HPDE6-E6E7 (cell line): ENCODE measurements around the gene FMN2.

Experiments used
- DNase-seq: peaks from one replicate; pipeline ENCODE4 v3.0.0; 2011; ENCODE audit warnings: missing footprints; ENCODE audit errors: extremely low spot score

Gene FMN2

DNA sequence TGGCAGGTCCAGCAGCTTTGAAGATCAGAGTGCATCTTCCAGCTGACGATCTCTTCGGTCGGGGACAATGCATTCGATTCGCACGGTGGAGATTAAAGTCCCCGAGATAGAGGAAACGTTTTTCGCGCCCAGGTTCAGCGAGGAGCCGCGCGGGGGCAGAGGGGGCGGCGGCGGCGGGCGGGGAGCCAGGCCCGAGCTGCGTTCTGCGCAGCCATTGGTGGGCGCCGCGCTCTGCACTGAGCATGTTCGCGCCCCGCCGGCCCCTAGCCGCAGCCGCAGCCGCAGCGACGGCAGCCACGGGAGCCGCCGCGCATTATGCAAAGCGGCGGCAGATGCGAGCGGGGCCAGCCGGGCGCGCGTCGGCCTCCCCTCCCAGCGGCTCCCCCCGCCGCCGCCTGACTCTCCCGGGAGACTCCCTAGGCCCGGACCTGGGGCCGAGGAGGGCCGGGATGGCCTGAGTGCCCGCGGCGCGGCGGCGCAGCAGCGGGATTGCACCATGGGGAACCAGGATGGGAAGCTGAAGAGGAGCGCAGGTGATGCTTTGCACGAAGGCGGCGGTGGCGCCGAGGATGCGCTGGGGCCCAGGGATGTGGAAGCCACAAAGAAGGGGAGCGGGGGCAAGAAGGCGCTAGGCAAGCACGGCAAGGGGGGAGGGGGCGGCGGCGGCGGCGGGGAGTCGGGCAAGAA is at the start of gene FMN2:
Gene FMN2, plus strand, starts transcription at position 270 of the 687 bp plus-strand sequence. Its CDS starts 227 bp downstream, at position 497.
- DNase-seq, result no peak

DNA sequence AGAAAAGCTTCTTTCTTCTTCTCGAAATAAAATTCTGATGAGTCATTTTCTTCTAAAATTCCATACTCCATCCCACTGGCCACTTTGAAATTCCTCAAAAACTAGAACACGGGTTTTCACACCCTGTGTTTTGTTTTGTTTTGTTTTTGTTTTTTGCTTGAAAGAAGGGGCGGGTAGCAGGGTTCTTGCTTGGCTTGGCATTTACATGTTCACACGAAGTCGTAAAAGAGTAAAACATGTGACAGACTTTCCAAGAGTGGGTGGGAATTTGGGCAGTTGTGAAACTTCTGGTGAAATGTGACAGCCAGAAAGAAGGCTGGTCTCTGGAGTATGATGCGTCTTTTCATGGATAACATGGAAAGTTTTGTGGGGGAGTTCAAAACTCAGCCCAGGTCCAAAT is 47.1 kb upstream of the FMN2 start:
- DNase-seq, result no peak

DNA sequence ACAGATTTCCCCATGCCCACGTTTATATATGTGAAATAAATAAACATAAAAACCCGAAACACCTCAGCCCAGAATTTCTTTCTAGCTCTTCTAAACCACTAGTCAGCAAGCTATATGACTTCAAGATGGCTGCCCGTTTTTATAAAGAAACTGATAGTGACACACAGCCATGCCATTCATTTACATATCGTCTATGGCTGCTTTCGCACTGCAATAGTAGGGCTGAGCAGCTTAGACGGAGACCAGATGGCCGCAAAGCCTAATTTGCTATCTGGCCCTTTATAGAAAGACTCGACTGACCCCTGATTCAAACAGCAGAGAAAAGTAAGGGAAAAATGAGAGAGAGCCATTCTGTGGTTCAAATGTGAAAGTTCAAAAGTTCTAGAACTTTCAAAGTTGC is 45.7 kb upstream of the FMN2 start:
- DNase-seq, result no peak

DNA sequence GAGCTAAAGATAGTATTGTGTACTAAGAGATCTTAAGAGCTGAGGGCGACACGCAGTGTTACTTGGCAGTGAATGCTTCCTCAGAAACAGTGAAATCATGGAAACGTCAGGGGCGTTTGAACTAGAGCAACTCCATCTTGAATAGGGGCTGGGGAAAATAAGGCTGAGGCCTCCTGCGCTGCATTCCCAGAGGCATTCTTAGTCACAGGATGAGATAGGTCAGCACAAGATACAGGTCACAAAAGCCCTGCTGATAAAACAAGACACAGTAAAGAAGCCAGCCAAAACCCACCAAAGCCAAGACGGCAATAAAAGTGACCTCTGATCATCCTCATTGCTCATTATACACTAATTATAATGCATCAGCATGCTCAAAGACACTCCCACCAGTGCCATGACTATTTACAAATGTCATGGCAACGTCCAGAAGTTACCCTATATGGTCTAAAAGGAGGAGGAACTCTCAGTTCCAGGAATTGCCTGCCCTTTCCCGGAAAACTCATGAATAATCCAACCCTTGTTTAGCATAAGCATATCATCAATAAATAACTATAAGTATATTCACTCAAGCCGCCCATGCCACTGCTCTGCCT is 37.5 kb upstream of the FMN2 start:
- DNase-seq, result no peak

DNA sequence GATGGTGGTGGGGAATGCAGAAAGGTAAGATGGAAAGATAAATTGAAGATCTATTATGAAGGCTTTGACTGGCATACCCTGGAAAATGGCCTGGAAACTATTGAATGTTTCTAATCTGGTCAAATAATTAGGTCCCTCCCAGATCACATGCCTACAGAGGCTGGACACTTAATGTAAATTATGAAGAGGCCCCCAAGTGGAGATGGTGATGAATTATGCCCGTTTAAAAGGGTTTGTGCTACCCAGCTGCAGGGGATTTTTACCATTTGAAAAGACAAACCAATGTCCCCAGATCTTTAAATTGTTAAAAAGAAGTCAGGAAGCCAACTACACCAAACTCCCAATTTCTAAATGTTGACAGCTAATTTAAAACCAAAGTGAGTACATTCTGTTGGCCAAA is 35.7 kb upstream of the FMN2 start:
- DNase-seq, result no peak

DNA sequence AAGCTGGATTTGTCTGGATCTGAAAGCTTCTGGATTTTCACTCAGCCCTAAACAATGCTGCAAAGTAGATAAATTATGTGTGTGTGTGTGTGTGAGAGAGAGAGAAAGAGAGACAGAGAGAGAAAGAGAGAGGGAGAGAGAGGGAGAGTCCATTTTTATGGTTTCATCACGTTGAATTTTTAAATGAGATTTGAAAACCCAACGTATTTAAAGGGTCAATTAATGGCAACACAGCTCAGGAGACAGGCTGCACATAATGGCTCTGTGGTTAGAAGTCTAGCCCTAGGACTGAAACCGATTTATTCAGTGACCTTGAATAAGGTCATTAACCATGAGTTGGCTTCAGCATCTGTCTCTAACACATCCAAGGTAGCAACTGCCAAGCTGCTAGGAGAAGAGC is 35.3 kb upstream of the FMN2 start:
- DNase-seq, result no peak

DNA sequence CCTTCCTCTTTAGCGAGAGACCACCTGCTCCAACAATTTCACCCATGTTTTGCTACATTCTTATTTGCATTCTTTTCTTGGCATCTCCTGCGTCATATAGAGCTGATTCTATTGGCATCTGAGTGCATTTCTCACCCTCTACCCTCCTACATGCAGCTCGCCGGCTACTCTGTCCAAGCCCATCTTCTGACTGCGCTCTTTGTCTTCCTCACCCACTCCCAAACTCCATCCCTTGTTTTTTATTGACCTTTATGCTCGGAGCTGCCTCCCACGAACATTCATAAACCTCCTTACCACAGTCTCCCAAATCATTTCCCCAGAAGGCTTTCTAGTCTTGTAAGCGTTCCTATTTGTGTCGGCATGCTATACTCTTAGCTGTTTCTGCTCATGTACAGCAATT is 33.6 kb upstream of the FMN2 start:
- no peak for DNase-seq

DNA sequence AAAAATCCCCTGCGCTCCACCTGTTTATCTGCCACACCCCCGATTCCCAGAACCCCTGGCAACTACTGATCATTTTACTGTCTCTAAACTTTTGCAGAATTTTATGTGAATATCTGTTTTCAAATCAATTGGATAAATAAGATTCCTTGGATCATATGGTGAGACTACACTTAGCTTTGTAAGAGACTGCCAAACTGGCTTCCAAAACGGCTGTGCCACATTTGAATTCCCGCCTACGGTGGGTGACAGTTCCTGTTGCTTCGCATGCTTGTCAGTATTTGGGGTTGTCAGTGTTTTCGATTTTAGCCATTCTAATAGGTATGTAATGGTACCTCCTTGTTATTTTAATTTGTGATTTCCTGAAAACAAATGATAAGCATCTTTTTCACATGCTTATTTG is 22.7 kb upstream of the FMN2 start:
- DNase-seq, result no peak

DNA sequence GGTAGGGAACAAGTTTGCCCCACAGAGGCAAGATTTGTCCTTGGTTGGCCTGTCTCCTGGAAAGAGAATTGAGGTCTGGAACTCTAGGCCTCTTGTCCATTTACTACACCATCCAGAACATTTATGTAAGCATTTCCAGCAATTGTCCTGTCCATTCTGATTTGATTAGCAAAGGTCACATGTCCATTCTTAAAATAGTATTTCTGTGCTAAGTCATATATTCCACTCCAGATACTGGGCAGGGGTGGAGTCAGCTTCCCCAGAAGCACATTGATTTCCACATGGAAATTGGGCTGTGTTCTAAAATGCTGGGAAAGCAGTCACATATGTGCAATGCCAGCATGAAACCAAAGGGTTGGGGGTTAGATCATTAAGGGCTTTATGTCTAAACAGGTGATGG is 21.5 kb upstream of the FMN2 start:
- DNase-seq, result no peak

DNA sequence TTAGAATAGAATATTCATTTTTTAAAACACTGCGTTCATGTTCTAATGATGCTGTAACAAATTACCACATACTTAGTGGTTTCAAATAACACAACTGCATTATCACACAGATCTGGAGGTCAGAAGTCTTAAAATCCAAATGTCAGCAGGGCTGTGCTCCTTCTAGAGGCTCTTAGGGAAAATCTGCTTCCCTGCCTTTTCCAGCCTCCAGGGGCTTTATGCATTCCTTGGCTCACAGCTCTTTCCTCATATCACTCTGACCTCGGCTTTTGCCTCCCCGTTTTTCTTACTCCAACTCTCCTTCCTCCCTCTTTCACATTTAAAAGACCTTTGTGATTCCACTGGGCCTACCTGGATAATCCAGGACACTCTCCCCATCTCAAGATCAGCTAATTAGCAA is 18.6 kb upstream of the FMN2 start:
- no peak for DNase-seq

DNA sequence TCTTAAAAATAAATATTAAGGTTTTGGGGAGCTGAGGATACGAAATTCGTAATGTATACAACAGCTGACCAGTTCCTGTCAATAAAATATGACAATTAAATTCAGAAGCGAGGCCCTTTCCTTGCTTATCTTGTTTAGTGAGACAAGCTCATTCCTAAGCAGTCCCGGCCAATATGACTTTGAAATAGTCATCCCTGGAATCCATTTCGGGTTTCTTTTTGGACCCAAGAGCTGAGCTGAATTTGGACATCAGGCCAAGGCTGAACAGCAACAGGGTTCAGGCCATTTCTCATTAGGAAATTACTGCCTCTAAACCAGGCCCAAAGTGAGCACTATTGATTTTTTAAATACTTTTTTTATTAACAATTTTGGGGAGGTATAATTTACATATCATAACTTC is 17.3 kb upstream of the FMN2 start:
- no peak for DNase-seq

DNA sequence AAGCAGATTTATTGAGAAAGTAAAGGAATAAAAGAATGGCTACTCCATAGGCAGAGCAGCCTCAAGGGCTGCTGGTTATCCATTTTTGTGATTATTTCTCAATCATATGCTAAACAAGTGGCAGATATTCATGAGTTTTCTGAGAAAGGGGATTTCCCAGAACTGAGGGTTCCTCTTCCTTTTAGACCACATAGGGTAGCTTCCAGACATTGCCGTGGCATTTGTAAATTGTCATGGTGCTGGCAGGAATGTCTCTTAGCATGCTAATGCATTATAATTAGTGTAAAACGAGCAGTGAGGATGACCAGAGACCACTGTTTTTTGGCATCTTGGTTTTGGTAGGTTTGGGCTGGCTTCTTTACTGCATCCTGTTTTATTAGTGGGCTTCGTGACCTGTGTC is 16.8 kb upstream of the FMN2 start:
- DNase-seq, result no peak

DNA sequence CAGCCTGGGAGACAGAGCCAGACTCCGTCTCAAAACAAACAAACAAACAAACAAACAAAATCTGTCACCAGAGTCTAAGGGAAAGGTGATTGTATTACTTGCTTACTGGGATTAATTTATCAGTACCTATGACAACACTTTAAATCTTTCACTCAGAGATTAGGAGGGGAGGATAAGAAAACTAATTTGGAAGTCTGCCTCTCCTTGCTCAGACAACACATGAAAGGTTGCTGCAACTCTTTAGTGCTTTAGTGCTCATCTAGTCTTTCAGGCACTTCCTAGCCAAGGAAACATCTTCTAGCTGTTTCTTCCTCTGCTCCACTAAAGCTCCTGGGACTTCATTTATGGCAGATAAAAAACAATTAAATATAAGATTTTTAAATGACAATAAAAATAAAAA is 7.3 kb upstream of the FMN2 start:
- no peak for DNase-seq

DNA sequence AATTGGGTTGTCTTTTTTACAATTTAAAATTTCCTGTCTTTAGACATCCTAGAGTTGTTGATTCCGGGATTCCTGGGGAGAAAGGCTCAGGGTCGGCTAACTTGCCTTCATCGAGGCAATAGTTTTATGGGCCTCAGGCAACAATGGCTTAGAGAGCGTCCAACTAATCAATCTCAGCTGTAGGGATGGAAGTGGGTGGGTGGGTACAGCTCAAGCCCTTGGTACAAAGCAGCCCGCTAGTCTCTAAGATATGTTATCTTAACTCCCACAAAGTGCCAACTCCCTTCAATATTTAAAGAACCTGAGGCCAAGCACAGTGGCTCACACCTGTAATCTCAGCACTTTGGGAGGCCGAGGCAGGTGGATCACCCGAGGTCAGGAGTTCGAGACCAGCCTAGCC is 6.9 kb upstream of the FMN2 start:
- no peak for DNase-seq

DNA sequence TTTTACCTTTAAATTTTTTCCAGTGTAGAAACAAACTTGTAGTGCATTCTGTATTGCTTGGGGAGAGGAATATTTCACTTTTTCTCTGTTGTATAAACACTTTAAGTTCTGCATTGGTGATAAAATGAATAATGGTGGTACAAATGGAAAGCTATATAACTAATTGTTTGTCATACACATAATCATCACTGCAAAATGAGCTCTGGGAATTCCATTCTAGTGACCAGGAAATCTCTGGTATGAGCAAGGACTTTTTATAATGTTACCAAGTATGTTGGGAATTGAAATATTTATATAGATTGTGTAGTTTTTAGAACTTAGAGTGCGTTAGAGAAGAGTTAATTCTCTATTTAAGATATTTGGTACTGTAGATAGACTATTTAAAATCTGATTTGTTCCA is 5.0 kb upstream of the FMN2 start:
- DNase-seq, result no peak

DNA sequence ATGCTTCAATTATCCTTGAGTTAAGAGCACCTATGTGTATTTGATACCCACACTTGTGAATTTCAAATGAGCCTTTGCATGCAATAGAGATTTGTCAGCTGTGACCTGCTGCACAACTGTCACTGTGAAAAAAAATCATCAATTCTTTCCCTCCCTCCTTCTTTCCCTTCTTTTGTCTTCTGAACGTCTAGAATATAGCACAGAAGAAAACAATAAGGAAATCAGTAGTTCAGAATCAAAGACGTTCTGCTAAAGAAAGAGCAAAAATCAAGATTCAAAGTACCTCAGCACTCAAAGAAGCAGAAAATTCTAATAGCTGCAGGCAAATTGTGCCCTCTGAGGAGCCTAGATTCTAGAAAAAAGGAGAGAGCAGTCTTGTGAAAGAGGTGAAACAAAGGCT is 1.7 kb upstream of the FMN2 start:
- DNase-seq, result no peak

DNA sequence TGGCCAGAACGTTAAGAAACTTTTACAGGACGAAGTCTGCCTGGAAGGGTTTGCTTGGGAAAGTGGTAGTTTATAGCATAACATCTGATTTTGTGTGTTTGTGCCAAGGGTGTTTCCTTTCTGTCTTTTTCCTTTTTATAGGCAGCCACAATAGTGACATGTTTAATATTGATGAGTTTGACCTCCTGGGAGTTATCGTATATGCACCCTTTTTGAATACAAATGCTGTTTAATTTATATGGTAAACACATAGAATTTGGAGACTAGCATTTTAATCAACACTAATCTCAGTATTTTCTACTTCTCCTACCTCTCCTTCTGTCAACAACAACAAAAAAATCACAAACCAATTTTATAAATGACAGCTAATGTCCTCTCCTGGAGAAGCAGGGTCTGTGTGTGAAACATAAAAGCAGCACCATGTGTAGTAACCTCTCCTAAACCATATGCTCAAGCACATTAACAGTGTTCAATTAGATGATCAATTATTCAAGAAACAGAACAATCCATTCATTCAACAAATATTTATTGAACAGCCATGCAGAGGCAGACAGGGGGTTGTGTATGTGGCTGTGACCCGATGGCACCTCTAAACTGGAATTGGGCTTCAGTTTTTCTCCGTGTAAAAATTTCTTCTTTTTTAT is 604 bp upstream of the FMN2 start:
- DNase-seq, result no peak

DNA sequence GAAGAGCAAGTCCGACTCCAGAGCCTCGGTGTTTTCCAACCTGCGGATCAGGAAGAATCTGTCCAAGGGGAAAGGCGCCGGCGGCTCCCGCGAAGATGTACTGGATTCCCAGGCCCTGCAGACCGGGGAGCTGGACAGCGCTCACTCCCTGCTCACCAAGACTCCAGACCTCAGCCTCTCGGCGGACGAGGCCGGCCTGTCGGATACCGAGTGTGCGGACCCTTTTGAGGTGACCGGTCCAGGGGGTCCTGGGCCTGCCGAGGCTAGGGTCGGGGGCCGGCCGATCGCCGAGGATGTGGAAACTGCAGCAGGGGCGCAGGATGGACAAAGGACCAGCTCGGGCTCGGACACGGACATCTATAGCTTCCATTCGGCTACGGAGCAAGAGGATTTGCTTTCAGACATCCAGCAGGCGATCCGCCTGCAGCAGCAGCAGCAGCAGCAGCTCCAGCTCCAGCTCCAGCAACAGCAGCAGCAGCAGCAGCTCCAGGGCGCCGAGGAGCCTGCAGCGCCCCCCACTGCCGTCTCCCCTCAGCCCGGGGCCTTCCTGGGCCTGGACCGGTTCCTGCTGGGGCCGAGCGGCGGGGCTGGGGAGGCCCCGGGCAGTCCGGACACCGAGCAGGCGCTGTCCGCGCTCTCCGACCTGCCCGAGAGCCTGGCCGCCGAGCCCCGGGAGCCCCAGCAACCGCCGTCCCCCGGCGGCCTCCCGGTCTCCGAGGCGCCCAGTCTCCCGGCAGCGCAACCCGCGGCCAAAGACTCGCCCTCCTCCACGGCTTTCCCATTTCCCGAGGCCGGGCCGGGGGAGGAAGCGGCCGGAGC is 827 bp downstream of the FMN2 start:
- no peak for DNase-seq

DNA sequence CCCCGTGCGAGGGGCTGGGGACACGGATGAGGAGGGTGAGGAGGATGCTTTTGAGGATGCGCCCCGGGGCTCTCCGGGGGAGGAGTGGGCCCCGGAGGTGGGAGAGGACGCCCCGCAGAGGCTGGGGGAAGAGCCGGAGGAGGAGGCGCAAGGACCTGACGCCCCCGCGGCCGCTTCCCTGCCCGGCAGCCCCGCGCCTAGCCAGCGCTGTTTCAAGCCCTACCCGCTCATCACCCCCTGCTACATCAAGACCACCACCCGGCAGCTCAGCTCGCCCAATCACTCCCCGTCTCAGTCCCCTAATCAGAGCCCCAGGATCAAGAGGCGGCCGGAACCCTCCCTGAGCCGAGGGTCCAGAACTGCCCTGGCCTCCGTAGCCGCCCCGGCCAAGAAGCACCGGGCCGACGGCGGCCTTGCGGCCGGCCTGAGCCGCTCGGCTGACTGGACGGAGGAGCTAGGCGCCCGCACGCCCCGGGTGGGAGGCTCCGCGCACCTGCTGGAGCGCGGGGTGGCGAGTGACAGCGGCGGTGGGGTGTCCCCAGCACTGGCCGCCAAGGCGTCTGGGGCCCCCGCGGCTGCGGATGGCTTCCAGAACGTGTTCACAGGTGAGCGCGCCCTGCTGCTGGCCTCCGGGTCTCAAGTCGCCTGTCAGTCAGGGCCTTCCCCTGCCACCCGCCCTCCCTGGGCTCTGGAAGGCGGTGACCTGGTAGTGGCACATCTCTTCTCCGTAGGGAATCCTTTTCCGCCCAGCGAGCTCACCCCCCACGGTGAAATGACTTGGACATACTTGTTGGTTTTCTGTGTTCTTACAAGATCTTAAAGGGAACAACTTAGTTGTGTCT is 1.7 kb downstream of the FMN2 start:
- DNase-seq, result no peak

DNA sequence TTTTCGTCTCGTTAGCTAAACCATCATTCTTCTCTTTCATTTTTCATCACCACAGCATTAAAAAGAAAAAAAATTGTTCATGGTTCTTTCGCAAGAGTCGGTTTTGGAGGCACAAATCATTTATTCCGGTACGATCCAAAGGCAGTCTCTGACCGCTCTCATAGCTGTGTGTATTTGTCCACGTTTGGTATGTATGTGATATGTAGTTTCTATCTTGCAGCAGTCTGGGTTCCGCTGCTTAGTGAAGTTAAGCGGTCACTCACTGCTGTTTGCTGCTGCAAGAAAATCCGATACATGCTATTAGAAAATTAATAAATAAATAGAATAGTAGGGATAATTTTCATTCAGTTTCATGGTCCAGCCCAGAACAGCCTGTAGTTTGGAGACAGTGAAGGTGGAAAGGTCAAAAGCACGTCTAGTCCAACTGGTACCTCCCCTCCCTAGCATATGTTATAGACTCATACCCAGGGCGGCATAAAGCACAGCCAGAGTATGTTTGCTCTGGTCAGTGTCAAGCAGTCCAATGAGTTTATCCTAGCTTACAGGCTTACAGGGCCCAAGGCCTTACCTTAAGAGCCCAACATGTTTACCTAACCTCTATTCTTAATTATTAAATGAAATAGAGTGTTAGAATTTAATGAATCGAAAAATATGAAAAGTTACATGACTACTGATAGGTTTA is 2.5 kb downstream of the FMN2 start:
- no peak for DNase-seq

DNA sequence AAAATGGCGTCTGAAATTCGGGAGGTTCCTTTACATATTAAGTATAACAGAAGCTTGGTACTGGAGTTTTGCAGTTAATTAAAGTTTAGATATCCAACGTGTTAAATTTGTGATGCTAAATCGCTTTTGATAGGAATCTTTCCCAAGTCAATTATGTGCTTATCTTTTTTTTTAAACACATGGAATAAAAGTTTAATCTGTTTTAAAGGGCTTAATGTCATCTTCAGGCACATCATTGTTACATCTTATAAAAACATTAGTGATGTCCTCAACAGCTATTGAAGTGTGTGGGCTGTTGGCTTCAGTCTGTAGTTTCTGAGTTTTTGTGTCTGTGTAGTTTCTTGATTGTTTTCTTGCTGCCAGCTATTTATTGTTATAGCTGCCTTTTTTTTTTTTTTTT is 5.3 kb downstream of the FMN2 start:
- no peak for DNase-seq
